Ramos (cell line): ENCODE measurements around the gene GZMM.

Experiments used
- in situ Hi-C: fragments of 300-500 bp; cut with MboI; formaldehyde crosslinking; loops from one replicate; pipeline ENCODE4 v1.14.3; 2022; ENCODE audit warnings: low sequenced_read_pairs; ENCODE audit not compliant: unreplicated experiment

The GZMM gene

GRCh38 chr19:511101-511851 lies 32.6 kb upstream of the GZMM start:
- in situ Hi-C loops: no loop called here

- in situ Hi-C loops: no loop called here
Measured at GRCh38 chr19:512547-513365, 31.1 kb upstream of the GZMM start.

- in situ Hi-C loops: no loop called here
Measured at GRCh38 chr19:513368-514165, 30.3 kb upstream of the GZMM start.

GRCh38 chr19:514166-514663 lies 29.6 kb upstream of the GZMM start:
- in situ Hi-C loops: no loop called here

GRCh38 chr19:517721-518597 lies 25.9 kb upstream of the GZMM start:
- in situ Hi-C loops: no loop called here

GRCh38 chr19:518598-519231 lies 25.1 kb upstream of the GZMM start:
- in situ Hi-C loops: no loop called here

- in situ Hi-C loops: no loop called here
Measured at GRCh38 chr19:519449-519865, 24.4 kb upstream of the GZMM start.

GRCh38 chr19:522726-523125 lies 21.1 kb upstream of the GZMM start:
- in situ Hi-C loops: no loop called here

GRCh38 chr19:524062-524674 lies 19.7 kb upstream of the GZMM start:
- in situ Hi-C loops: no loop called here

GRCh38 chr19:525029-525428 lies 18.8 kb upstream of the GZMM start:
- in situ Hi-C loops: no loop called here

- in situ Hi-C loops: no loop called here
Measured at GRCh38 chr19:525857-526419, 17.9 kb upstream of the GZMM start.

GRCh38 chr19:530134-531008 lies 13.5 kb upstream of the GZMM start:
- in situ Hi-C loops: no loop called here

- in situ Hi-C loops: no loop called here
Measured at GRCh38 chr19:531009-531752, 12.7 kb upstream of the GZMM start.

- in situ Hi-C loops: no loop called here
Measured at GRCh38 chr19:531753-532560, 11.9 kb upstream of the GZMM start, which contains the start of gene CDC34. Gene CDC34, plus strand, starts transcription at chr19:531760. Its CDS starts 172 bp downstream, at chr19:531932.

- in situ Hi-C loops: no loop called here
Measured at GRCh38 chr19:532561-533363, 11.1 kb upstream of the GZMM start.
